GM23338 (cell line): ENCODE results near the gene GPRASP2. TPM values are rescaled to one million over a fixed set of nuclear protein-coding genes. Genes with fewer than 3 reads are reported as not detected.
"Not testable (repeated sequence)": the region's sequence is repeated elsewhere in the genome, so short reads cannot be mapped to it uniquely, and the experiment has no call there.

Experiments
- ATAC-seq: fragments of 200-7000 bp; cut with Tn5 transposase; 3 replicates; pipeline ENCODE4 v1.9.1; 2020
- DNase-seq: peaks from one replicate; pipeline ENCODE4 v3.0.0-alpha.2; 2015; ENCODE audit warnings: low spot score
- H2AFZ ChIP-seq: fragments of 200-600 bp; sonication (generic); 2 replicates; pipeline ENCODE4 v1.8.0; 2016; ENCODE audit warnings: antibody characterized with exemption, mild to moderate bottlenecking, moderate library complexity
- H3F3A ChIP-seq: fragments of 200-600 bp; sonication (generic); replicated peaks from 2 replicates; pipeline ENCODE4 v1.8.0; 2017; ENCODE audit warnings: antibody characterized with exemption, mixed run types, low read depth
- H3K27ac ChIP-seq: fragments of 200-600 bp; sonication (generic); 2 replicates; pipeline ENCODE4 v1.6.1; 2016; ENCODE audit warnings: low read depth
- H3K27me3 ChIP-seq: fragments of 200-600 bp; sonication (generic); 2 replicates; pipeline ENCODE4 v1.8.0; 2016; ENCODE audit warnings: mild to moderate bottlenecking, mixed run types, moderate library complexity; ENCODE audit not compliant: insufficient read depth
- H3K36me3 ChIP-seq: fragments of 200-600 bp; sonication (generic); 2 replicates; pipeline ENCODE4 v1.8.0; 2016; ENCODE audit warnings: mild to moderate bottlenecking; ENCODE audit not compliant: insufficient read depth
- H3K4me1 ChIP-seq: fragments of 200-600 bp; sonication (generic); 2 replicates; pipeline ENCODE4 v1.8.0; 2016; ENCODE audit warnings: mild to moderate bottlenecking, moderate library complexity; ENCODE audit not compliant: insufficient read depth
- H3K4me2 ChIP-seq: fragments of 200-600 bp; sonication (generic); 2 replicates; pipeline ENCODE4 v1.7.1; 2017; ENCODE audit warnings: mixed run types
- H3K4me3 ChIP-seq: fragments of 200-600 bp; sonication (generic); 2 replicates; pipeline ENCODE4 v1.6.1; 2016; ENCODE audit warnings: mixed run types
- H3K79me2 ChIP-seq: fragments of 200-600 bp; sonication (generic); replicated peaks from 2 replicates; pipeline ENCODE4 v1.8.0; 2017; ENCODE audit warnings: mild to moderate bottlenecking; ENCODE audit not compliant: insufficient read depth
- H3K9me2 ChIP-seq: fragments of 200-600 bp; sonication (generic); 2 replicates; pipeline ENCODE4 v1.8.0; 2017; ENCODE audit not compliant: insufficient read depth
- H4K20me1 ChIP-seq: fragments of 200-600 bp; sonication (generic); replicated peaks from 2 replicates; pipeline ENCODE4 v1.8.0; 2017; ENCODE audit warnings: mild to moderate bottlenecking; ENCODE audit not compliant: insufficient read depth
- H3K27ac Mint-ChIP-seq: 2 replicates; pipeline ENCODE4 v1.8.0; 2020; ENCODE audit warnings: inconsistent platforms, mild to moderate bottlenecking, moderate library complexity, mixed read lengths
- H3K27me3 Mint-ChIP-seq: 3 replicates; pipeline ENCODE4 v1.8.0; 2022; ENCODE audit warnings: low read depth, mild to moderate bottlenecking, moderate library complexity, mixed read lengths, inconsistent platforms; ENCODE audit not compliant: insufficient read depth, poor library complexity
- H3K36me3 Mint-ChIP-seq: 3 replicates; pipeline ENCODE4 v1.8.0; 2021; ENCODE audit warnings: low read depth, mild to moderate bottlenecking, inconsistent platforms, moderate library complexity, mixed read lengths
- H3K4me1 Mint-ChIP-seq: 3 replicates; pipeline ENCODE4 v1.8.0; 2020; ENCODE audit warnings: mild to moderate bottlenecking, inconsistent platforms, mixed read lengths
- H3K4me3 Mint-ChIP-seq: 3 replicates; pipeline ENCODE4 v1.8.0; 2021; ENCODE audit warnings: moderate library complexity, mild to moderate bottlenecking, inconsistent platforms, mixed read lengths
- H3K9me3 Mint-ChIP-seq: 3 replicates; pipeline ENCODE4 v1.8.0; 2020; ENCODE audit warnings: moderate library complexity, mild to moderate bottlenecking, inconsistent platforms, mixed read lengths
- CREB1 ChIP-seq: fragments of 250-450 bp; sonication (Bioruptor Pico); IDR thresholded peaks from 2 replicates; pipeline ENCODE4 v1.5.0; 2020; ENCODE audit warnings: low read depth, mild to moderate bottlenecking, moderate library complexity
- ETS1 ChIP-seq: IDR thresholded peaks from 2 replicates; pipeline ENCODE4 v1.6.1; 2016; ENCODE audit warnings: antibody characterized with exemption
- JUNB ChIP-seq: IDR thresholded peaks from one replicate; pipeline ENCODE4 v1.6.1; 2016; ENCODE audit warnings: antibody characterized with exemption; ENCODE audit not compliant: unreplicated experiment
- POLR2AphosphoS5 ChIP-seq: IDR thresholded peaks from 2 replicates; pipeline ENCODE4 v1.6.1; 2016; ENCODE audit warnings: antibody characterized with exemption, low read depth
- polyA plus RNA-seq: library from polyadenylated mRNA; unstranded; fragments of >200 nt; fragmentation: Nextera tagmentation; extraction: Ambion mirVana; gene quantifications from 2 replicates; pipeline ENCODE4 v1.2.1, GENCODE V29; 2016
- total RNA-seq: library from RNA; depleted of rRNA; stranded (reverse); fragments of >200 nt; shearing (Covaris generic); gene quantifications from 2 replicates; pipeline ENCODE4 v1.2.3, GENCODE V29; 2014
- TF ChIP-seq, protein P1 (sequence below): fragments of 250-450 bp; sonication (Bioruptor Pico); IDR thresholded peaks from 2 replicates; pipeline ENCODE4 v1.5.0; 2020; ENCODE audit warnings: mild to moderate bottlenecking, moderate library complexity

Gene GPRASP2
- total and polyA plus RNA-seq, 2 experiments from 2014 or later = 4.9 to 22.4 TPM

DNA sequence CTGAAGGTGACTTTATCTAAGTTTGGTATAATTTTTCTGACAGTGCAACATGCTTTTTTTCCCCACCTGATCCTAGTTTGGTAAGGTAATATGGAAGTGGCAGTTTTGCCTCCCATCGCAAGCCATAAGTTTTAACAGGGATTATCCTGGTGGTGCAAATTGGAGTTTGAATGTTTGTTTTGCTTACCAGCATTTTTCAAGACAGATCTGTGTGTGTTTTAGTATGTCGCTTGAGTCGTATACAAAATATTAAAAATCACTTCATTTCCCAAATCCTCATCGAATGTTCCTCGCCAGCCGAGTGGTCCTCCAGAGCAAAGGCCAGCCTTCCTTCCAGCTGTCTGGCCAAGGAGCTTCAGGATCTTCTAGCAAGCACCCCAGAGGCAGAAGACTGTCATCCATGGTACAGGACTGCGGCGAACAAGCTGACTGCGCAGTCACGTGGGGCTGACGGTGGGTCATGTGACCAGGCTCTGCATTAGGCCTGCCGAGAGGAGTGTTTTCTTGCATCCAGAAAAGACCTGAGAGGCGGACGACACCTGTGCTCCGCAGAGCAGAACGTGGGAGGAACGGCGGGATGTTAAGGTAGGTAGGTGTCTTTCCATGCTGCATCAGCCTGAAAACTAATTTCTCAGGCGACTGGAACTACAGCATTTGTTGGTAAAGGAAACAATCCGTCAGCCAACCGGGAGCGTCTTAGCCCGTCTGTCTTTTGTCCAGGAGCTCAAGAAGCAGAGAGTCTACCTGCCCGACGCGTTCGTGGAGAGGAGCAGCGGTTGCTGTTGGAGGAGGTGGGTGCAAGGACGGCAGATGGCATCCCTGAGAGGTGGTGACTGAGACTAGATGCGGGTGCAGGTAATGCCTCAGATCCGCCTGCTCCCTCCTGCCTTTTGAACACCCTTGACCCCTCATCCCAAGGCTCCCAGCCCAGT lies 8.3 kb downstream of the GPRASP2 start, which contains the start of gene GPRASP3:
TSS of gene GPRASP3 (plus strand) at position 507 of the 932 bp plus-strand sequence. CDS start 28,253 bp downstream, outside the sequence.
- Mint-ChIP-seq H3K27ac (no peak within 1 kb of the TSS), H3K4me1 (peaks cover 10% of the 10 kb centered on the region), H3K4me3 (peak within 1 kb of the TSS; percentile 95), H3K27me3 (peaks cover 2% of the 10 kb centered on the region), H3K9me3 (no peaks in the 10 kb centered on the region), H3K36me3 (no peaks in the 10 kb centered on the region)
- peak; percentile 96 for ATAC-seq
- no peaks in the 10 kb centered on the region for H4K20me1 ChIP-seq
- H3K27me3 ChIP-seq = no peaks in the 10 kb centered on the region
- H2AFZ ChIP-seq = peak within 1 kb of the TSS; percentile 66; the same call in 1 of the 2 replicates
- no peaks in the 10 kb centered on the region for H3F3A ChIP-seq
- H3K4me2 ChIP-seq = peak within 1 kb of the TSS; percentile 79
- peak; percentile 74 for DNase-seq
- peaks cover 7% of the 10 kb centered on the region; the same call in 1 of the 2 replicates for H3K4me1 ChIP-seq
- H3K27ac ChIP-seq = no peak within 1 kb of the TSS
- H3K79me2 ChIP-seq = no peaks in the 10 kb centered on the region
- TF ChIP-seq, protein P1, sequence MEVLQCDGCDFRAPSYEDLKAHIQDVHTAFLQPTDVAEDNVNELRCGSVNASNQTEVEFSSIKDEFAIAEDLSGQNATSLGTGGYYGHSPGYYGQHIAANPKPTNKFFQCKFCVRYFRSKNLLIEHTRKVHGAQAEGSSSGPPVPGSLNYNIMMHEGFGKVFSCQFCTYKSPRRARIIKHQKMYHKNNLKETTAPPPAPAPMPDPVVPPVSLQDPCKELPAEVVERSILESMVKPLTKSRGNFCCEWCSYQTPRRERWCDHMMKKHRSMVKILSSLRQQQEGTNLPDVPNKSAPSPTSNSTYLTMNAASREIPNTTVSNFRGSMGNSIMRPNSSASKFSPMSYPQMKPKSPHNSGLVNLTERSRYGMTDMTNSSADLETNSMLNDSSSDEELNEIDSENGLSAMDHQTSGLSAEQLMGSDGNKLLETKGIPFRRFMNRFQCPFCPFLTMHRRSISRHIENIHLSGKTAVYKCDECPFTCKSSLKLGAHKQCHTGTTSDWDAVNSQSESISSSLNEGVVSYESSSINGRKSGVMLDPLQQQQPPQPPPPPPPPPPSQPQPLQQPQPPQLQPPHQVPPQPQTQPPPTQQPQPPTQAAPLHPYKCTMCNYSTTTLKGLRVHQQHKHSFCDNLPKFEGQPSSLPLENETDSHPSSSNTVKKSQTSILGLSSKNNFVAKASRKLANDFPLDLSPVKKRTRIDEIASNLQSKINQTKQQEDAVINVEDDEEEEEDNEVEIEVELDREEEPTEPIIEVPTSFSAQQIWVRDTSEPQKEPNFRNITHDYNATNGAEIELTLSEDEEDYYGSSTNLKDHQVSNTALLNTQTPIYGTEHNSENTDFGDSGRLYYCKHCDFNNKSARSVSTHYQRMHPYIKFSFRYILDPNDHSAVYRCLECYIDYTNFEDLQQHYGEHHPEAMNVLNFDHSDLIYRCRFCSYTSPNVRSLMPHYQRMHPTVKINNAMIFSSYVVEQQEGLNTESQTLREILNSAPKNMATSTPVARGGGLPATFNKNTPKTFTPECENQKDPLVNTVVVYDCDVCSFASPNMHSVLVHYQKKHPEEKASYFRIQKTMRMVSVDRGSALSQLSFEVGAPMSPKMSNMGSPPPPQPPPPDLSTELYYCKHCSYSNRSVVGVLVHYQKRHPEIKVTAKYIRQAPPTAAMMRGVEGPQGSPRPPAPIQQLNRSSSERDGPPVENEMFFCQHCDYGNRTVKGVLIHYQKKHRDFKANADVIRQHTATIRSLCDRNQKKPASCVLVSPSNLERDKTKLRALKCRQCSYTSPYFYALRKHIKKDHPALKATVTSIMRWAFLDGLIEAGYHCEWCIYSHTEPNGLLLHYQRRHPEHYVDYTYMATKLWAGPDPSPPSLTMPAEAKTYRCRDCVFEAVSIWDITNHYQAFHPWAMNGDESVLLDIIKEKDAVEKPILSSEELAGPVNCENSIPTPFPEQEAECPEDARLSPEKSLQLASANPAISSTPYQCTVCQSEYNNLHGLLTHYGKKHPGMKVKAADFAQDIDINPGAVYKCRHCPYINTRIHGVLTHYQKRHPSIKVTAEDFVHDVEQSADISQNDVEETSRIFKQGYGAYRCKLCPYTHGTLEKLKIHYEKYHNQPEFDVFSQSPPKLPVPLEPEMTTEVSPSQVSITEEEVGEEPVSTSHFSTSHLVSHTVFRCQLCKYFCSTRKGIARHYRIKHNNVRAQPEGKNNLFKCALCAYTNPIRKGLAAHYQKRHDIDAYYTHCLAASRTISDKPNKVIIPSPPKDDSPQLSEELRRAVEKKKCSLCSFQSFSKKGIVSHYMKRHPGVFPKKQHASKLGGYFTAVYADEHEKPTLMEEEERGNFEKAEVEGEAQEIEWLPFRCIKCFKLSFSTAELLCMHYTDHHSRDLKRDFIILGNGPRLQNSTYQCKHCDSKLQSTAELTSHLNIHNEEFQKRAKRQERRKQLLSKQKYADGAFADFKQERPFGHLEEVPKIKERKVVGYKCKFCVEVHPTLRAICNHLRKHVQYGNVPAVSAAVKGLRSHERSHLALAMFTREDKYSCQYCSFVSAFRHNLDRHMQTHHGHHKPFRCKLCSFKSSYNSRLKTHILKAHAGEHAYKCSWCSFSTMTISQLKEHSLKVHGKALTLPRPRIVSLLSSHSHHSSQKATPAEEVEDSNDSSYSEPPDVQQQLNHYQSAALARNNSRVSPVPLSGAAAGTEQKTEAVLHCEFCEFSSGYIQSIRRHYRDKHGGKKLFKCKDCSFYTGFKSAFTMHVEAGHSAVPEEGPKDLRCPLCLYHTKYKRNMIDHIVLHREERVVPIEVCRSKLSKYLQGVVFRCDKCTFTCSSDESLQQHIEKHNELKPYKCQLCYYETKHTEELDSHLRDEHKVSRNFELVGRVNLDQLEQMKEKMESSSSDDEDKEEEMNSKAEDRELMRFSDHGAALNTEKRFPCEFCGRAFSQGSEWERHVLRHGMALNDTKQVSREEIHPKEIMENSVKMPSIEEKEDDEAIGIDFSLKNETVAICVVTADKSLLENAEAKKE (CRISPR knock-in tag) = 0 out of 2 replicates have a peak, but pooled peaks have one; percentile 11
- TF ChIP-seq ETS1 (0 out of 2 replicates have a peak, but pooled peaks have one; percentile 24), CREB1 (CRISPR knock-in tag) (peak; percentile 62), POLR2AphosphoS5 (0 out of 2 replicates have a peak, but pooled peaks have one; percentile 30), JUNB (no peak)
- H3K9me2 ChIP-seq = no peaks in the 10 kb centered on the region
- H3K4me3 ChIP-seq = peak within 1 kb of the TSS; percentile 65
- no peaks in the 10 kb centered on the region for H3K36me3 ChIP-seq

- ATAC-seq, H3K79me2 ChIP-seq, H3K9me2 ChIP-seq, DNase-seq, H3K27me3 Mint-ChIP-seq, H3K36me3 Mint-ChIP-seq, H3K27me3 ChIP-seq, H3K4me1 ChIP-seq, H3K36me3 ChIP-seq, H3K27ac ChIP-seq, H3K27ac Mint-ChIP-seq, H3K9me3 Mint-ChIP-seq, H2AFZ ChIP-seq, H4K20me1 ChIP-seq, H3F3A ChIP-seq: not testable (repeated sequence)
- Mint-ChIP-seq H3K4me1 (peaks cover 10% of the 10 kb centered on the region), H3K4me3 (peak overlapping the region; percentile 95)
- Histone ChIP-seq H3K4me2 (peak overlapping the region; percentile 79), H3K4me3 (peak overlapping the region; percentile 65)
Measured at GRCh38 chrX:102721169-102721506, 8.9 kb downstream of the GPRASP2 start.
